NCI-H2196 treated with DMSO at 0.1 percent for 48 hours (cell line): Measurements from ENCODE around the gene RIPOR2.
"Not testable (repeated sequence)": the region's sequence is repeated elsewhere in the genome, so short reads cannot be mapped to it uniquely, and the experiment has no call there.

ENCODE experiments used
- DNase-seq: peaks from one replicate; lab custom pipeline; 2025; ENCODE audit not compliant: unreplicated experiment; lab: John Stamatoyannopoulos, UW

RIPOR2 gene

GRCh38 chr6:24957199-24957598, 21.4 kb upstream of the RIPOR2 start:
- no peak for DNase-seq

- no peak for DNase-seq
These were observed 18.0 kb upstream of the RIPOR2 start for GRCh38 chr6:24953726-24954125.

- no peak for DNase-seq
These were observed 16.1 kb upstream of the RIPOR2 start for GRCh38 chr6:24951811-24952299.

- DNase-seq: no peak
These were observed 14.6 kb upstream of the RIPOR2 start for GRCh38 chr6:24950218-24950941.

- DNase-seq: no peak
These were observed 13.3 kb upstream of the RIPOR2 start for GRCh38 chr6:24949020-24949569.

GRCh38 chr6:24948261-24948660, 12.5 kb upstream of the RIPOR2 start:
- DNase-seq: not testable (repeated sequence)

- no peak for DNase-seq
These were observed 11.9 kb upstream of the RIPOR2 start for GRCh38 chr6:24947636-24948035.

GRCh38 chr6:24945054-24945453, 9.3 kb upstream of the RIPOR2 start:
- DNase-seq: no peak

- no peak for DNase-seq
These were observed 8.0 kb upstream of the RIPOR2 start for GRCh38 chr6:24943774-24944173.

- DNase-seq: no peak
These were observed 4.7 kb upstream of the RIPOR2 start for GRCh38 chr6:24940311-24940917.

GRCh38 chr6:24936641-24937317, 1.0 kb upstream of the RIPOR2 start:
- no peak for DNase-seq

GRCh38 chr6:24933868-24934401, 1.8 kb downstream of the RIPOR2 start:
- no peak for DNase-seq

GRCh38 chr6:24933266-24933665, 2.5 kb downstream of the RIPOR2 start:
- DNase-seq: no peak

- DNase-seq: no peak
These were observed 2.9 kb downstream of the RIPOR2 start for GRCh38 chr6:24932832-24933231.

GRCh38 chr6:24931718-24932691, 3.8 kb downstream of the RIPOR2 start:
- DNase-seq: no peak

- DNase-seq: no peak
These were observed 4.5 kb downstream of the RIPOR2 start for GRCh38 chr6:24931296-24931695.

- no peak for DNase-seq
These were observed 5.3 kb downstream of the RIPOR2 start for GRCh38 chr6:24930431-24930871.

GRCh38 chr6:24929242-24929641, 6.5 kb downstream of the RIPOR2 start:
- DNase-seq: no peak

- no peak for DNase-seq
These were observed 7.6 kb downstream of the RIPOR2 start for GRCh38 chr6:24927985-24928745.
